KMS-11 (cell line): ENCODE data around the gene LAMA2.

Source experiments
- H2AFZ ChIP-seq: fragments of 200-600 bp; sonication (generic); 2 replicates; pipeline ENCODE4 v1.6.1; 2016; ENCODE audit warnings: antibody characterized with exemption, mixed run types, low read depth
- H3K27ac ChIP-seq: fragments of 200-600 bp; sonication (generic); 2 replicates; pipeline ENCODE4 v1.6.1; 2016; ENCODE audit warnings: mild to moderate bottlenecking, mixed run types
- H3K27me3 ChIP-seq: fragments of 200-600 bp; sonication (generic); 2 replicates; pipeline ENCODE4 v1.6.1; 2017; ENCODE audit warnings: mild to moderate bottlenecking, low read depth, mixed run types, moderate library complexity; ENCODE audit not compliant: insufficient read depth
- H3K36me3 ChIP-seq: fragments of 200-600 bp; sonication (generic); 2 replicates; pipeline ENCODE4 v1.6.1; 2017; ENCODE audit warnings: mild to moderate bottlenecking, mixed run types; ENCODE audit not compliant: insufficient read depth
- H3K4me1 ChIP-seq: fragments of 200-600 bp; sonication (generic); 2 replicates; pipeline ENCODE4 v1.6.1; 2016; ENCODE audit warnings: mild to moderate bottlenecking, low read depth, mixed run types; ENCODE audit not compliant: poor library complexity, severe bottlenecking
- H3K4me2 ChIP-seq: fragments of 200-600 bp; sonication (generic); 2 replicates; pipeline ENCODE4 v1.7.0; 2016; ENCODE audit warnings: mild to moderate bottlenecking, mixed run types
- H3K4me3 ChIP-seq: fragments of 200-600 bp; sonication (generic); IDR thresholded peaks from 2 replicates; pipeline ENCODE4 v1.6.1; 2017; ENCODE audit warnings: low read depth, low read length, mixed read lengths; ENCODE audit not compliant: insufficient read depth
- H3K79me2 ChIP-seq: fragments of 200-600 bp; sonication (generic); 2 replicates; pipeline ENCODE4 v1.6.1; 2016; ENCODE audit warnings: low read depth, mixed run types; ENCODE audit not compliant: insufficient read depth
- H3K9ac ChIP-seq: fragments of 200-600 bp; sonication (generic); 2 replicates; pipeline ENCODE4 v1.6.1; 2016; ENCODE audit warnings: mild to moderate bottlenecking, mixed run types
- H4K20me1 ChIP-seq: fragments of 200-600 bp; sonication (generic); 2 replicates; pipeline ENCODE4 v1.6.1; 2016; ENCODE audit warnings: mild to moderate bottlenecking, mixed run types; ENCODE audit not compliant: insufficient read depth
- CTCF ChIP-seq: fragments of 200-600 bp; sonication (generic); conservative IDR thresholded peaks from 2 replicates; pipeline ENCODE4 v1.6.1; 2017; ENCODE audit warnings: low read depth, mild to moderate bottlenecking, antibody characterized with exemption, low read length, moderate library complexity, mixed read lengths

The LAMA2 gene

GRCh38 chr6:129565811-129566210, 682.9 kb downstream of the LAMA2 start:
- H4K20me1 ChIP-seq: no peaks in the 10 kb centered on the region
- H3K79me2 ChIP-seq: no peaks in the 10 kb centered on the region
- H2AFZ ChIP-seq: no peak overlapping the region
- H3K4me1 ChIP-seq: no peaks in the 10 kb centered on the region
- H3K36me3 ChIP-seq: no peaks in the 10 kb centered on the region
- TF ChIP-seq CTCF: no peak
- no peak overlapping the region for H3K4me3 ChIP-seq
- H3K4me2 ChIP-seq: no peak overlapping the region
- H3K9ac ChIP-seq: no peak overlapping the region
- no peaks in the 10 kb centered on the region for H3K27me3 ChIP-seq
- no peak overlapping the region for H3K27ac ChIP-seq
